Measurements from ENCODE around the gene DTNB.

GRCh38 chr2:25707927-25708590 is 34.7 kb upstream of the DTNB start:
- no peak for TF ChIP-seq CTCF (IDR thresholded peaks at IDR 0.05)
- TF ChIP-seq POLR2A (IDR thresholded peaks at IDR 0.05), result no peak

Data from uterus (tissue), 2 donors.